HepG2 (cell line): Measurements from ENCODE around the gene ADGRD1. TPM values are rescaled to one million over a fixed set of nuclear protein-coding genes. Genes with fewer than 3 reads are reported as not detected.
"Not testable (repeated sequence)": the region's sequence is repeated elsewhere in the genome, so short reads cannot be mapped to it uniquely, and the experiment has no call there.

Source experiments
- ATAC-seq: fragments of 200-7000 bp; cut with Tn5 transposase; 3 replicates; pipeline ENCODE4 v1.9.1; 2020; ENCODE audit warnings: mild to moderate bottlenecking, moderate library complexity
- BruUV-seq: library from RNA; stranded (reverse); fragments of 400-500 nt; replicated peaks from 2 replicates; lab custom pipeline; 2021; lab: Mats Ljungman, UMichigan
- CTCF ChIA-PET: fragments of 300-600 bp; formaldehyde crosslinking; extraction: SDS; loops from one replicate; lab custom pipeline; 2021; ENCODE audit warnings: low total read pairs, inconsistent platforms, low intra/inter-chr PET ratio; lab: Yijun Ruan, JAX
- POLR2A ChIA-PET: fragments of 350-600 bp; sonication (Branson Sonifier 250); formaldehyde crosslinking; loops from one replicate; lab custom pipeline; 2020; ENCODE audit warnings: antibody characterized with exemption, inconsistent platforms; lab: Yijun Ruan, JAX
- DNase-seq: peaks from one replicate; pipeline ENCODE4 v3.0.0-alpha.2; 2015; ENCODE audit warnings: low spot score
- FAIRE-seq: peaks from 3 replicates; lab custom pipeline; 2011; peaks lifted over from hg19 to GRCh38; lab: Jason Lieb, UNC
- H2AFZ ChIP-seq: one replicate; pipeline ENCODE4 v1.6.1; 2011; ENCODE audit warnings: low read length, inconsistent platforms
- H3K27ac ChIP-seq: fragments of 300-600 bp; 3 replicates; pipeline ENCODE4 v1.8.0; 2011; ENCODE audit warnings: mixed run types, mild to moderate bottlenecking, mixed read lengths, low read length, inconsistent platforms; ENCODE audit not compliant: insufficient read depth; ENCODE audit errors: extremely low read length
- H3K27me3 ChIP-seq, 2 experiments: fragments of 200-600 bp in 1 of 2; 2 replicates in 1 of 2; 3 replicates in 1 of 2; pipeline versions ENCODE4 v1.6.0 to v1.8.0; 2011; ENCODE audit warnings: low read length in 2 of 2, mild to moderate bottlenecking in 2 of 2, moderate library complexity in 2 of 2, inconsistent platforms in 1 of 2; ENCODE audit not compliant: insufficient read depth in 2 of 2, control insufficient read depth in 1 of 2
- H3K36me3 ChIP-seq, 2 experiments: fragments of 200-600 bp in 1 of 2; replicated peaks in 1 of 2; 2 replicates in 1 of 2; 3 replicates in 1 of 2; pipeline versions ENCODE4 v1.5.1 to v1.8.0; 2011; ENCODE audit warnings: low read length in 2 of 2, inconsistent platforms in 1 of 2; ENCODE audit not compliant: insufficient read depth in 2 of 2, control insufficient read depth in 1 of 2
- H3K4me1 ChIP-seq: 2 replicates; pipeline ENCODE4 v1.5.1; 2012; ENCODE audit warnings: low read length, inconsistent platforms; ENCODE audit not compliant: insufficient read depth
- H3K4me2 ChIP-seq: 2 replicates; pipeline ENCODE4 v1.6.0; 2011; ENCODE audit warnings: low read depth, low read length, inconsistent platforms
- H3K4me3 ChIP-seq, 3 experiments: fragments of 200-600 bp in 1 of 3; sonication (generic), shearing (Covaris generic) in 1 of 3; replicated peaks in 1 of 3; 2 replicates each; pipeline ENCODE4 v1.5.1; 2011 to 2016; ENCODE audit warnings: low read length in 3 of 3, inconsistent platforms in 2 of 3, low read depth in 2 of 3, mild to moderate bottlenecking in 2 of 3, control low read depth in 1 of 3, mixed read lengths in 1 of 3; ENCODE audit not compliant: insufficient read depth in 1 of 3
- H3K79me2 ChIP-seq: one replicate; pipeline ENCODE4 v1.6.1; 2011; ENCODE audit warnings: low read length, inconsistent platforms; ENCODE audit not compliant: insufficient read depth
- H3K9ac ChIP-seq: 2 replicates; pipeline ENCODE4 v1.6.0; 2011; ENCODE audit warnings: mild to moderate bottlenecking, low read depth, low read length, inconsistent platforms; ENCODE audit not compliant: insufficient read depth
- H3K9me3 ChIP-seq: 2 replicates; pipeline ENCODE4 v1.5.1; 2012; ENCODE audit warnings: mild to moderate bottlenecking, low read length
- H4K20me1 ChIP-seq: 2 replicates; pipeline ENCODE4 v1.6.0; 2011; ENCODE audit warnings: inconsistent platforms, mild to moderate bottlenecking, low read length, moderate library complexity; ENCODE audit not compliant: insufficient read depth
- CHD2 ChIP-seq: IDR thresholded peaks from 2 replicates; pipeline ENCODE4 v1.6.1; 2011; ENCODE audit warnings: low read depth, low read length, improper control_type of control experiment
- DRAP1 ChIP-seq: IDR thresholded peaks from 2 replicates; pipeline ENCODE4 v1.6.1; 2016; ENCODE audit warnings: missing genetic modification reagents, missing compliant biosample characterization
- GZF1 ChIP-seq: sonication (generic); formaldehyde crosslinking; IDR thresholded peaks from 2 replicates; pipeline ENCODE4 v1.5.1; 2020; ENCODE audit warnings: mild to moderate bottlenecking, missing genetic modification reagents
- MAFF ChIP-seq: IDR thresholded peaks from 2 replicates; pipeline ENCODE4 v1.6.1; 2011; ENCODE audit warnings: low read depth, low read length, improper control_type of control experiment
- NFYB ChIP-seq: sonication (generic); formaldehyde crosslinking; IDR thresholded peaks from 2 replicates; pipeline ENCODE4 v1.4.0; 2020; ENCODE audit warnings: missing genetic modification reagents
- NFYC ChIP-seq: IDR thresholded peaks from 2 replicates; pipeline ENCODE4 v1.6.1; 2016; ENCODE audit warnings: missing genetic modification reagents, missing compliant biosample characterization
- SP5 ChIP-seq: IDR thresholded peaks from 2 replicates; pipeline ENCODE4 v1.6.1; 2016; ENCODE audit warnings: low read depth, borderline replicate concordance
- THAP8 ChIP-seq: sonication (generic); formaldehyde crosslinking; IDR thresholded peaks from 2 replicates; pipeline ENCODE4 v1.5.1; 2020; ENCODE audit warnings: missing genetic modification reagents, mild to moderate bottlenecking, borderline replicate concordance
- WIZ ChIP-seq: sonication (generic); formaldehyde crosslinking; IDR thresholded peaks from 2 replicates; pipeline ENCODE4 v1.5.1; 2020; ENCODE audit warnings: mild to moderate bottlenecking, missing genetic modification reagents
- ZNF333 ChIP-seq: sonication (generic); formaldehyde crosslinking; IDR thresholded peaks from 2 replicates; pipeline ENCODE4 v1.4.0; 2020; ENCODE audit warnings: mild to moderate bottlenecking, missing genetic modification reagents, borderline replicate concordance
- WGBS: methylation state at CpG from one replicate; pipeline ENCODE4 v1.1.6; 2017; ENCODE audit warnings: low lambda C conversion rate; 5-methylcytosine and 5-hydroxymethylcytosine counted together
- in situ Hi-C: cut with HindIII; loops from 2 replicates; pipeline ENCODE4 v1.10.0; 2017; ENCODE audit warnings: low pct_unique_long_range_greater_than_20kb; ENCODE audit not compliant: extremely low pct_ligation_motif_present
- intact Hi-C: fragments of 100-400 bp; cut with micrococcal nuclease; formaldehyde crosslinking; loops from one replicate; pipeline ENCODE4 v1.10.0; 2022; ENCODE audit not compliant: unreplicated experiment
- polyA plus RNA-seq, 8 experiments: library from polyadenylated mRNA; depleted of rRNA in 3 of 8; stranded (reverse) in 7 of 8; unstranded in 1 of 8; fragments of >200 nt; fragmentation: Illumina TruSeq in 4 of 8; extraction: Trizol in 4 of 8; gene quantifications; 2 replicates each; pipeline versions ENCODE4 v1.2.1 to v1.2.3, GENCODE V29; 2011 to 2016; ENCODE audit warnings: low read depth in 4 of 8, missing spikeins in 1 of 8, mixed read lengths in 1 of 8; ENCODE audit not compliant: insufficient read depth in 1 of 8
- total RNA-seq, 5 experiments: library from RNA; depleted of rRNA; stranded (reverse); fragments of >200 nt; fragmentation: Illumina TruSeq; extraction: Trizol; gene quantifications; 2 replicates each; pipeline ENCODE4 v1.2.3, GENCODE V29; 2016; ENCODE audit warnings: low read depth in 1 of 5
- TF ChIP-seq, protein P1 (sequence below): sonication (generic); formaldehyde crosslinking; IDR thresholded peaks from 2 replicates; pipeline ENCODE4 v1.4.0; 2020; ENCODE audit warnings: missing genetic modification reagents

Gene ADGRD1
- total and polyA plus RNA-seq, 2 of the 13 experiments (the other 11 are each of a cell fraction or from before 2014, with no cell fraction given), result 0.46 to 12.4 TPM

DNA sequence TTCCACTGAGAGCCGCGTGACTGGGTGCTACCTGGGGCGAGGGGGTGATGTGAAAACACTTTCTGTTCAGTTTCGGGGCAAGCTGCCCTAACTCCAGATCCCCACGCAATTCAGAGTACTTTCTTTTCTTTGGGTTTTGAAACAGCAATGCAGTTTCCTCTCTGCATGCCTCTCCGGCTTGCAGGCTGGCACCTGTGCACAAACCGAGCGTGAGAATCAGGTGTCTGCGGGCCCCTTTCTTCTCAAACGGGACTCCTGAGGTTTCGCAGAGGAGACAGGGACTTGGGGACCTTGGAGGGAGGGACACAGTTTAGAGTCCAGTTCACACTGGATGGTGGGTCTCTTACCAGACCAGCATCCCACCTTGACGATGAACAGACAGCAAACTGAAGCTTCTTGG is 118.2 kb downstream of the ADGRD1 start:
- H2AFZ ChIP-seq, intact Hi-C loops, H4K20me1 ChIP-seq, H3K27me3 ChIP-seq, H3K9me3 ChIP-seq, H3K9ac ChIP-seq, CTCF ChIA-PET, H3K4me1 ChIP-seq, FAIRE-seq, BruUV-seq, H3K4me2 ChIP-seq, ATAC-seq, H3K4me3 ChIP-seq, in situ Hi-C loops, H3K79me2 ChIP-seq, POLR2A ChIA-PET, DNase-seq, H3K27ac ChIP-seq, H3K36me3 ChIP-seq: not testable (repeated sequence)
- 68% methylated on average over 5 of the region's 12 CpGs for WGBS

DNA sequence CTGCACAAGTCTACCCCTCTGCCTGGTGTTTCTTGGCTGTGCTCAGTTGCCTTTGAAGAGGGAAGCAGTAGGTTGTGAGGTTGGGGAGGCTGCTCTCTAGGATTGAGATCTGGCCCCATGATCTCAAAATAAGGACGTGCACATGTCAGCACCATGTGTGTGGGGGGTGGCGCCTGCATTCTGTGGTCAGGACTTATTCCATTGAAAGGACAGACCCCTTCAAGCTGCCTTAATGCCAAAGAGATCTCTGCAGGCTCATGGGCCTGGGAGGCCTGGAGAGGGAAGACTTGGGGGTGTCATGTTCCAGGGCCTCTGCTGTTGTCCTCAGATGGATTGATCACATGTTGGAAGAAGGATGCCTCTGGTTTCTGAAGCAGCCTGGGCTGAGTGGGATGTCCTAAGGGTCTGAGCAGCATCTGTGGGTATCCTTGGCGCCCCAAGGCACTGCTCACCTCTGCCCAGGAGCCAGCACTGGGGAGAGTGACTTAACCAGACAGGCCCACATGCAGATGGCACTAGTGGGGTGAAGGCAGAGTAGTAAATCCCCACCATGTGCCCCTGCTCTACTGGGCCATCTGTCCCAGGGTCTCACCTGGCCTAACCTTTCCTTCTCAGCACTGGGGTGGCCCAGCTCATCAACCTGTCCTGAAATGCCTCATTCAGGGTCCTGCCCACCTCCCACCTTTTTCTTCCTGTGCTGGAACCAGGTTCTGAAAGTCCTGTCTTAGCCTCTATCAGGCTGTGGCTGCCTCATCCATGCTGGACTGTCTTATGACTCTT is 118.9 kb downstream of the ADGRD1 start:
- ChIA-PET POLR2A (no interaction called here), CTCF (no interaction called here)
- H3K27me3 ChIP-seq, result no peaks in the 10 kb centered on the region
- no peak for ATAC-seq
- H3K79me2 ChIP-seq, result no peaks in the 10 kb centered on the region
- 0 out of 2 replicates have a peak, but pooled peaks cover 2% of the 10 kb centered on the region for H4K20me1 ChIP-seq
- no peak overlapping the region for H3K4me2 ChIP-seq
- intact Hi-C loops, result no loop called here
- H3K9ac ChIP-seq, result no peak overlapping the region
- H2AFZ ChIP-seq, result no peak overlapping the region
- 86% methylated on average over 2 of the region's 3 CpGs for WGBS
- H3K27ac ChIP-seq, result no peak overlapping the region
- no peaks in the 10 kb centered on the region for H3K9me3 ChIP-seq
- no peak overlapping the region for H3K4me3 ChIP-seq
- H3K4me1 ChIP-seq, result no peaks in the 10 kb centered on the region
- H3K36me3 ChIP-seq, result no peaks in the 10 kb centered on the region
- in situ Hi-C loops, result no loop called here
- FAIRE-seq, result no peak
- DNase-seq, result no peak
- no TSS peak for BruUV-seq
- TF ChIP-seq CHD2, result no peak
- TF ChIP-seq SP5, result no peak
- TF ChIP-seq ZNF333, result no peak
- no peak for TF ChIP-seq THAP8
- TF ChIP-seq, protein P1, sequence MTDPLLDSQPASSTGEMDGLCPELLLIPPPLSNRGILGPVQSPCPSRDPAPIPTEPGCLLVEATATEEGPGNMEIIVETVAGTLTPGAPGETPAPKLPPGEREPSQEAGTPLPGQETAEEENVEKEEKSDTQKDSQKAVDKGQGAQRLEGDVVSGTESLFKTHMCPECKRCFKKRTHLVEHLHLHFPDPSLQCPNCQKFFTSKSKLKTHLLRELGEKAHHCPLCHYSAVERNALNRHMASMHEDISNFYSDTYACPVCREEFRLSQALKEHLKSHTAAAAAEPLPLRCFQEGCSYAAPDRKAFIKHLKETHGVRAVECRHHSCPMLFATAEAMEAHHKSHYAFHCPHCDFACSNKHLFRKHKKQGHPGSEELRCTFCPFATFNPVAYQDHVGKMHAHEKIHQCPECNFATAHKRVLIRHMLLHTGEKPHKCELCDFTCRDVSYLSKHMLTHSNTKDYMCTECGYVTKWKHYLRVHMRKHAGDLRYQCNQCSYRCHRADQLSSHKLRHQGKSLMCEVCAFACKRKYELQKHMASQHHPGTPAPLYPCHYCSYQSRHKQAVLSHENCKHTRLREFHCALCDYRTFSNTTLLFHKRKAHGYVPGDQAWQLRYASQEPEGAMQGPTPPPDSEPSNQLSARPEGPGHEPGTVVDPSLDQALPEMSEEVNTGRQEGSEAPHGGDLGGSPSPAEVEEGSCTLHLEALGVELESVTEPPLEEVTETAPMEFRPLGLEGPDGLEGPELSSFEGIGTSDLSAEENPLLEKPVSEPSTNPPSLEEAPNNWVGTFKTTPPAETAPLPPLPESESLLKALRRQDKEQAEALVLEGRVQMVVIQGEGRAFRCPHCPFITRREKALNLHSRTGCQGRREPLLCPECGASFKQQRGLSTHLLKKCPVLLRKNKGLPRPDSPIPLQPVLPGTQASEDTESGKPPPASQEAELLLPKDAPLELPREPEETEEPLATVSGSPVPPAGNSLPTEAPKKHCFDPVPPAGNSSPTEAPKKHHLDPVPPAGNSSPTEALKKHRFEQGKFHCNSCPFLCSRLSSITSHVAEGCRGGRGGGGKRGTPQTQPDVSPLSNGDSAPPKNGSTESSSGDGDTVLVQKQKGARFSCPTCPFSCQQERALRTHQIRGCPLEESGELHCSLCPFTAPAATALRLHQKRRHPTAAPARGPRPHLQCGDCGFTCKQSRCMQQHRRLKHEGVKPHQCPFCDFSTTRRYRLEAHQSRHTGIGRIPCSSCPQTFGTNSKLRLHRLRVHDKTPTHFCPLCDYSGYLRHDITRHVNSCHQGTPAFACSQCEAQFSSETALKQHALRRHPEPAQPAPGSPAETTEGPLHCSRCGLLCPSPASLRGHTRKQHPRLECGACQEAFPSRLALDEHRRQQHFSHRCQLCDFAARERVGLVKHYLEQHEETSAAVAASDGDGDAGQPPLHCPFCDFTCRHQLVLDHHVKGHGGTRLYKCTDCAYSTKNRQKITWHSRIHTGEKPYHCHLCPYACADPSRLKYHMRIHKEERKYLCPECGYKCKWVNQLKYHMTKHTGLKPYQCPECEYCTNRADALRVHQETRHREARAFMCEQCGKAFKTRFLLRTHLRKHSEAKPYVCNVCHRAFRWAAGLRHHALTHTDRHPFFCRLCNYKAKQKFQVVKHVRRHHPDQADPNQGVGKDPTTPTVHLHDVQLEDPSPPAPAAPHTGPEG (CRISPR knock-in tag), result no peak
- no peak for TF ChIP-seq GZF1 (CRISPR knock-in tag)
- TF ChIP-seq NFYC (CRISPR knock-in tag), result no peak
- TF ChIP-seq WIZ (CRISPR knock-in tag), result no peak
- TF ChIP-seq MAFF, result no peak
- no peak for TF ChIP-seq DRAP1 (CRISPR knock-in tag)
- no peak for TF ChIP-seq NFYB
